HG03432 (cell line): ENCODE measurements around the gene KCNJ6.
"Not testable (repeated sequence)": the region's sequence is repeated elsewhere in the genome, so short reads cannot be mapped to it uniquely, and the experiment has no call there.

Experiments used
- ATAC-seq: cut with Tn5 transposase; IDR thresholded peaks from one replicate; pipeline ENCODE4 v1.9.1; 2021; ENCODE audit warnings: mild to moderate bottlenecking, moderate library complexity; ENCODE audit not compliant: unreplicated experiment

The KCNJ6 gene

GRCh38 chr21:37916310-37917051 is at the start of gene KCNJ6:
KCNJ6 (minus strand) TSS chr21:37916457; CDS start chr21:37840682, 75,775 bp downstream.
- no peak for ATAC-seq

- no peak for ATAC-seq
These were observed 49.0 kb upstream of the KCNJ6 start for GRCh38 chr21:37965088-37965805.

GRCh38 chr21:37958537-37958936 is 42.3 kb upstream of the KCNJ6 start:
- ATAC-seq, result no peak

- no peak for ATAC-seq
These were observed 40.5 kb upstream of the KCNJ6 start for GRCh38 chr21:37956772-37957171.

GRCh38 chr21:37945036-37945435 is 28.8 kb upstream of the KCNJ6 start:
- no peak for ATAC-seq

- ATAC-seq, result no peak
These were observed 28.2 kb upstream of the KCNJ6 start for GRCh38 chr21:37944496-37944895.

GRCh38 chr21:37940691-37941090 is 24.4 kb upstream of the KCNJ6 start:
- ATAC-seq, result no peak

- no peak for ATAC-seq
These were observed 23.6 kb upstream of the KCNJ6 start for GRCh38 chr21:37939838-37940237.

- ATAC-seq, result no peak
These were observed 23.0 kb upstream of the KCNJ6 start for GRCh38 chr21:37939251-37939650.

- ATAC-seq, result no peak
These were observed 21.4 kb upstream of the KCNJ6 start for GRCh38 chr21:37937668-37938067.

- ATAC-seq, result no peak
These were observed 19.9 kb upstream of the KCNJ6 start for GRCh38 chr21:37936010-37936785.

GRCh38 chr21:37932936-37933335 is 16.7 kb upstream of the KCNJ6 start:
- ATAC-seq, result no peak

- ATAC-seq, result no peak
These were observed 11.5 kb upstream of the KCNJ6 start for GRCh38 chr21:37927711-37928110.

- ATAC-seq, result no peak
These were observed 4.8 kb upstream of the KCNJ6 start for GRCh38 chr21:37921091-37921490.

GRCh38 chr21:37920302-37920701 is 4.0 kb upstream of the KCNJ6 start:
- not testable (repeated sequence) for ATAC-seq

GRCh38 chr21:37917612-37918011 is 1.4 kb upstream of the KCNJ6 start:
- no peak for ATAC-seq

- ATAC-seq, result no peak
These were observed 332 bp downstream of the KCNJ6 start for GRCh38 chr21:37915941-37916309.

- ATAC-seq, result no peak
These were observed 753 bp downstream of the KCNJ6 start for GRCh38 chr21:37915497-37915911.

- no peak for ATAC-seq
These were observed 3.6 kb downstream of the KCNJ6 start for GRCh38 chr21:37912616-37913015.

GRCh38 chr21:37909936-37910335 is 6.3 kb downstream of the KCNJ6 start:
- no peak for ATAC-seq

GRCh38 chr21:37908691-37909090 is 7.6 kb downstream of the KCNJ6 start:
- ATAC-seq, result no peak

- no peak for ATAC-seq
These were observed 9.2 kb downstream of the KCNJ6 start for GRCh38 chr21:37907076-37907475.
